Activated T-cell treated with anti-CD3 and anti-CD28 coated beads, Interleukin-2, amount 50 U/mL, for 72 hours (primary cell): ENCODE data around the gene SCAMP5. TPM values are rescaled to one million over a fixed set of nuclear protein-coding genes. Genes with fewer than 3 reads are reported as not detected.

Source experiments
- ATAC-seq, 2 donors: fragments of 150-1000 bp; cut with Tn5 transposase; replicated peaks in 1 of 2; 2 replicates each; pipeline ENCODE4 v1.10.0; 2021; ENCODE audit warnings: moderate library complexity in 2 of 2, mild to moderate bottlenecking in 1 of 2
- DNase-seq, 2 donors: peaks; one replicate each; pipeline ENCODE4 v3.0.0; 2021 to 2022; ENCODE audit warnings: mixed read lengths in 1 of 2
- H3K27ac Mint-ChIP-seq: one replicate; pipeline ENCODE4 v1.8.0; 2022; ENCODE audit warnings: mild to moderate bottlenecking, moderate library complexity, mixed read lengths
- H3K27me3 Mint-ChIP-seq: one replicate; pipeline ENCODE4 v1.8.0; 2022; ENCODE audit warnings: low read depth, mixed read lengths
- H3K36me3 Mint-ChIP-seq, 2 donors: one replicate each; pipeline ENCODE4 v1.8.0; 2022; ENCODE audit warnings: mixed read lengths in 2 of 2, mild to moderate bottlenecking in 1 of 2; ENCODE audit not compliant: insufficient read depth in 2 of 2
- H3K4me1 Mint-ChIP-seq: one replicate; pipeline ENCODE4 v1.8.0; 2022; ENCODE audit warnings: low read depth, mixed read lengths
- H3K4me3 Mint-ChIP-seq, 2 donors: one replicate each; pipeline ENCODE4 v1.8.0; 2022; ENCODE audit warnings: mild to moderate bottlenecking in 2 of 2, mixed read lengths in 2 of 2, moderate library complexity in 2 of 2
- H3K9me3 Mint-ChIP-seq, 2 donors: one replicate each; pipeline ENCODE4 v1.8.0; 2022; ENCODE audit warnings: mixed read lengths in 2 of 2
- total RNA-seq, 2 donors: library from RNA; stranded (reverse); gene quantifications; one replicate each; pipeline ENCODE4 v1.2.3, GENCODE V29; 2022

SCAMP5 gene
- 1 to 10 TPM in 1 of 2 donors, under 1 TPM in 1; 0.31 to 1.2 TPM for total RNA-seq

- ATAC-seq (peak; percentile 96 to 98), DNase-seq (peak; percentile 93 to 95)
- H3K27ac Mint-ChIP-seq: no peak within 1 kb of the TSS
Observed at GRCh38 chr15:74995182-74995778, at the start of gene SCAMP5. Gene SCAMP5, plus strand, starts transcription at chr15:74995563. Its CDS starts 16,277 bp downstream, at chr15:75011840.

GRCh38 chr15:74950078-74950908 is 45.1 kb upstream of the SCAMP5 start:
- Mint-ChIP-seq H3K4me1 (peaks cover 16% of the 10 kb centered on the region), H3K9me3 (no peaks in the 10 kb centered on the region), H3K4me3 (no peak overlapping the region), H3K27ac (no peak overlapping the region), H3K27me3 (no peaks in the 10 kb centered on the region), H3K36me3 (no peaks in the 10 kb centered on the region)
- DNase-seq: peak; percentile 75 to 81
- peak; percentile 82 to 84 for ATAC-seq

More at GRCh38 chr15:74995182-74995778, at the start of gene SCAMP5:
- H3K9me3 Mint-ChIP-seq: no peaks in the 10 kb centered on the region
- H3K36me3 Mint-ChIP-seq: no peaks in the 10 kb centered on the region
- H3K27me3 Mint-ChIP-seq: peaks cover 42% of the 10 kb centered on the region
- peak within 1 kb of the TSS; percentile 73 to 77 for H3K4me3 Mint-ChIP-seq
- H3K4me1 Mint-ChIP-seq: peaks cover 11% of the 10 kb centered on the region

- H3K4me1 Mint-ChIP-seq: peaks cover 22% of the 10 kb centered on the region
- no peak overlapping the region for H3K4me3 Mint-ChIP-seq
- peak in 1 of 2 donors; percentile 24 for ATAC-seq
- no peak for DNase-seq
- no peaks in the 10 kb centered on the region for H3K9me3 Mint-ChIP-seq
- H3K27ac Mint-ChIP-seq: no peak overlapping the region
- H3K36me3 Mint-ChIP-seq: no peaks in the 10 kb centered on the region
- no peaks in the 10 kb centered on the region for H3K27me3 Mint-ChIP-seq
Observed at GRCh38 chr15:74951006-74951405, 44.4 kb upstream of the SCAMP5 start.

GRCh38 chr15:74954515-74954914 is 40.8 kb upstream of the SCAMP5 start:
- peaks cover 0 to 1% of the 10 kb centered on the region in 2 donors for H3K36me3 Mint-ChIP-seq
- DNase-seq (no peak), ATAC-seq (no peak)
- H3K4me1 Mint-ChIP-seq: peaks cover 46% of the 10 kb centered on the region
- peaks cover 22% of the 10 kb centered on the region for H3K27me3 Mint-ChIP-seq
- H3K4me3 Mint-ChIP-seq: peak overlapping the region in 1 of 2 donors; percentile 69
- H3K9me3 Mint-ChIP-seq: no peaks in the 10 kb centered on the region
- H3K27ac Mint-ChIP-seq: no peak overlapping the region

- Mint-ChIP-seq H3K27me3 (peaks cover 26% of the 10 kb centered on the region), H3K27ac (no peak overlapping the region), H3K9me3 (no peaks in the 10 kb centered on the region), H3K36me3 (peaks cover 0 to 1% of the 10 kb centered on the region in 2 donors), H3K4me3 (peak overlapping the region; percentile 69 to 80), H3K4me1 (peaks cover 50% of the 10 kb centered on the region)
- DNase-seq (no peak), ATAC-seq (no peak)
Observed at GRCh38 chr15:74955017-74955416, 40.3 kb upstream of the SCAMP5 start.

- peaks cover 60% of the 10 kb centered on the region for H3K4me1 Mint-ChIP-seq
- peaks cover 0 to 1% of the 10 kb centered on the region in 2 donors for H3K36me3 Mint-ChIP-seq
- ATAC-seq (peak; percentile 63 to 69), DNase-seq (peak; percentile 79 to 80)
- H3K4me3 Mint-ChIP-seq: peak overlapping the region; percentile 69 to 80
- H3K27ac Mint-ChIP-seq: no peak overlapping the region
- H3K27me3 Mint-ChIP-seq: peaks cover 36% of the 10 kb centered on the region
- no peaks in the 10 kb centered on the region for H3K9me3 Mint-ChIP-seq
Observed at GRCh38 chr15:74955796-74956647, 39.3 kb upstream of the SCAMP5 start.

- peaks cover 0 to 1% of the 10 kb centered on the region in 2 donors for H3K36me3 Mint-ChIP-seq
- H3K4me1 Mint-ChIP-seq: peaks cover 68% of the 10 kb centered on the region
- ATAC-seq: peak; percentile 88 to 90
- H3K4me3 Mint-ChIP-seq: peak within 1 kb of the TSS; percentile 73 to 80
- H3K27ac Mint-ChIP-seq: no peak within 1 kb of the TSS
- DNase-seq: peak; percentile 78 to 81
- H3K27me3 Mint-ChIP-seq: peaks cover 43% of the 10 kb centered on the region
- H3K9me3 Mint-ChIP-seq: no peaks in the 10 kb centered on the region
Observed at GRCh38 chr15:74956648-74957475, 38.5 kb upstream of the SCAMP5 start, which contains the start of gene RPP25. Gene RPP25, minus strand, starts transcription at chr15:74956772. Its CDS starts 189 bp downstream, at chr15:74956583.

- DNase-seq (no peak), ATAC-seq (no peak)
- Mint-ChIP-seq H3K4me3 (peak overlapping the region; percentile 73 to 80), H3K27ac (no peak overlapping the region), H3K9me3 (no peaks in the 10 kb centered on the region), H3K27me3 (peaks cover 48% of the 10 kb centered on the region), H3K4me1 (peaks cover 68% of the 10 kb centered on the region), H3K36me3 (peaks cover 0 to 1% of the 10 kb centered on the region in 2 donors)
Observed at GRCh38 chr15:74957476-74958035, 37.8 kb upstream of the SCAMP5 start.

- no peak for ATAC-seq
- Mint-ChIP-seq H3K4me3 (peak overlapping the region; percentile 61 to 73), H3K36me3 (peaks cover 0 to 1% of the 10 kb centered on the region in 2 donors), H3K9me3 (no peaks in the 10 kb centered on the region), H3K4me1 (peaks cover 68% of the 10 kb centered on the region), H3K27me3 (peaks cover 56% of the 10 kb centered on the region), H3K27ac (no peak overlapping the region)
- DNase-seq: peak; percentile 14 to 23
Observed at GRCh38 chr15:74958320-74958907, 36.9 kb upstream of the SCAMP5 start.

- peaks cover 64% of the 10 kb centered on the region for H3K4me1 Mint-ChIP-seq
- peak overlapping the region; percentile 61 to 73 for H3K4me3 Mint-ChIP-seq
- H3K27ac Mint-ChIP-seq: no peak overlapping the region
- ATAC-seq (no peak), DNase-seq (no peak)
- no peaks in the 10 kb centered on the region for H3K9me3 Mint-ChIP-seq
- peaks cover 56% of the 10 kb centered on the region for H3K27me3 Mint-ChIP-seq
- H3K36me3 Mint-ChIP-seq: peaks cover 0 to 1% of the 10 kb centered on the region in 2 donors
Observed at GRCh38 chr15:74958908-74959585, 36.3 kb upstream of the SCAMP5 start.

GRCh38 chr15:74959586-74959939 is 35.8 kb upstream of the SCAMP5 start:
- Mint-ChIP-seq H3K36me3 (peaks cover 0 to 1% of the 10 kb centered on the region in 2 donors), H3K27ac (no peak overlapping the region), H3K4me1 (peaks cover 59% of the 10 kb centered on the region), H3K9me3 (no peaks in the 10 kb centered on the region), H3K27me3 (peaks cover 56% of the 10 kb centered on the region), H3K4me3 (peak overlapping the region; percentile 53 to 73)
- ATAC-seq: no peak
- DNase-seq: no peak
